B cell (primary cell): ENCODE results near the gene CLSTN2. TPM values are rescaled to one million over a fixed set of nuclear protein-coding genes. Genes with fewer than 3 reads are reported as not detected.

ENCODE experiments used
- ATAC-seq: fragments of 200-7000 bp; cut with Tn5 transposase; one replicate; pipeline ENCODE4 v1.10.0; 2021; ENCODE audit warnings: low read depth, mild to moderate bottlenecking, moderate number of reproducible peaks, moderate library complexity
- CTCF ChIA-PET: fragments of 350-600 bp; sonication (Branson Sonifier 250); formaldehyde crosslinking; loops from one replicate; lab custom pipeline; 2021; ENCODE audit warnings: antibody characterized with exemption, inconsistent platforms; lab: Charles Lee
- POLR2A ChIA-PET: fragments of 350-600 bp; sonication (Branson Sonifier 250); formaldehyde crosslinking; loops from one replicate; lab custom pipeline; 2021; ENCODE audit warnings: antibody characterized with exemption; lab: Charles Lee
- DNase-seq: peaks from one replicate; pipeline ENCODE4 v3.0.0; 2013
- H2AFZ ChIP-seq: 2 replicates; pipeline ENCODE4 v1.6.1; 2012; ENCODE audit warnings: mild to moderate bottlenecking, low read depth, low read length; ENCODE audit not compliant: insufficient read depth, poor library complexity, severe bottlenecking
- H3K27ac ChIP-seq, 2 donors: 1 replicate in 1 of 2; 2 replicates in 1 of 2; pipeline ENCODE4 v1.5.1; 2012 to 2013; ENCODE audit warnings: low read length in 2 of 2, mild to moderate bottlenecking in 2 of 2, moderate library complexity in 1 of 2
- H3K27me3 ChIP-seq, 4 experiments: fragments of 200-600 bp in 1 of 4; sonication (generic) in 1 of 4; replicated peaks in 1 of 4; 1 replicate in 2 of 4; 2 replicates in 2 of 4; pipeline versions ENCODE4 v1.6.1 to v1.7.0; 2013 to 2016; ENCODE audit warnings: low read length in 3 of 4, mild to moderate bottlenecking in 2 of 4, mixed read lengths in 1 of 4, moderate library complexity in 1 of 4; ENCODE audit not compliant: insufficient read depth in 4 of 4, control insufficient read depth in 3 of 4; ENCODE audit errors: control extremely low read depth in 1 of 4
- H3K36me3 ChIP-seq, 2 experiments: replicated peaks in 1 of 2; 1 replicate in 1 of 2; 2 replicates in 1 of 2; pipeline versions ENCODE4 v1.6.1 to v1.7.1; 2013; ENCODE audit warnings: low read length in 1 of 2; ENCODE audit not compliant: insufficient read depth in 2 of 2, control insufficient read depth in 1 of 2; ENCODE audit errors: control extremely low read depth in 1 of 2, extremely low read depth in 1 of 2
- H3K4me1 ChIP-seq, 2 donors: fragments of 200-600 bp in 1 of 2; sonication (generic) in 1 of 2; 1 replicate in 1 of 2; 2 replicates in 1 of 2; pipeline versions ENCODE4 v1.5.1 to v1.6.1; 2013 to 2017; ENCODE audit warnings: low read length in 2 of 2; ENCODE audit not compliant: control insufficient read depth in 2 of 2, insufficient read depth in 2 of 2
- H3K4me2 ChIP-seq: replicated peaks from 2 replicates; pipeline ENCODE3; 2012; ENCODE audit warnings: mild to moderate bottlenecking, low read depth, low read length; ENCODE audit not compliant: poor library complexity, severe bottlenecking
- H3K4me3 ChIP-seq, 5 experiments: fragments of 200-600 bp in 1 of 5; sonication (generic) in 1 of 5; 1 replicate in 3 of 5; 2 replicates in 2 of 5; pipeline versions ENCODE4 v1.5.1 to v1.7.0; 2011 to 2016; ENCODE audit warnings: low read length in 4 of 5, mild to moderate bottlenecking in 4 of 5, low read depth in 2 of 5, control low read depth in 1 of 5, moderate library complexity in 1 of 5; ENCODE audit not compliant: insufficient read depth in 1 of 5; ENCODE audit errors: control extremely low read depth in 1 of 5, extremely low read depth in 1 of 5
- H3K79me2 ChIP-seq: fragments of 200-600 bp; sonication (generic); one replicate; pipeline ENCODE4 v1.6.0; 2016; ENCODE audit warnings: low read length; ENCODE audit not compliant: control insufficient read depth, insufficient read depth
- H3K9ac ChIP-seq: fragments of 200-600 bp; sonication (generic); 2 replicates; pipeline ENCODE4 v1.6.1; 2017; ENCODE audit warnings: mild to moderate bottlenecking, low read length, moderate library complexity
- H3K9me3 ChIP-seq, 3 donors: one replicate each; pipeline versions ENCODE4 v1.6.1 to v1.7.1; 2013; ENCODE audit warnings: low read length in 2 of 3; ENCODE audit not compliant: control insufficient read depth in 2 of 3, insufficient read depth in 1 of 3; ENCODE audit errors: control extremely low read depth in 1 of 3
- H4K20me1 ChIP-seq: 2 replicates; pipeline ENCODE4 v1.6.0; 2012; ENCODE audit warnings: mild to moderate bottlenecking, low read length; ENCODE audit not compliant: insufficient read depth, control insufficient read depth, poor library complexity, severe bottlenecking
- H3K27ac Mint-ChIP-seq: one replicate; pipeline ENCODE4 v1.8.0; 2021; ENCODE audit warnings: mixed read lengths
- H3K27me3 Mint-ChIP-seq: one replicate; pipeline ENCODE4 v1.8.0; 2021; ENCODE audit warnings: mixed read lengths
- H3K4me1 Mint-ChIP-seq: one replicate; pipeline ENCODE4 v1.8.0; 2021; ENCODE audit warnings: mixed read lengths
- H3K4me3 Mint-ChIP-seq: one replicate; pipeline ENCODE4 v1.8.0; 2021; ENCODE audit warnings: mixed read lengths
- H3K9me3 Mint-ChIP-seq: one replicate; pipeline ENCODE4 v1.8.0; 2022; ENCODE audit warnings: mixed read lengths; ENCODE audit not compliant: insufficient read depth
- EZH2 ChIP-seq: IDR thresholded peaks from 2 replicates; pipeline ENCODE4 v1.6.1; 2012; ENCODE audit warnings: borderline replicate concordance, low read depth, mild to moderate bottlenecking, moderate library complexity, low read length; ENCODE audit not compliant: insufficient read depth, poor library complexity, severe bottlenecking
- WGBS: methylation state at CpG from one replicate; pipeline ENCODE4 v1.1.5; 2013; ENCODE audit warnings: missing lambda C conversion rate; ENCODE audit not compliant: insufficient coverage; 5-methylcytosine and 5-hydroxymethylcytosine counted together
- intact Hi-C: fragments of 100-400 bp; cut with micrococcal nuclease; formaldehyde crosslinking; loops from one replicate; pipeline ENCODE4 v1.10.0; 2022
- polyA plus RNA-seq: library from polyadenylated mRNA; depleted of rRNA; stranded (reverse); fragments of >200 nt; gene quantifications from 2 replicates; pipeline ENCODE4 v1.2.3, GENCODE V29; 2012
- total RNA-seq, 2 donors: library from RNA; stranded (reverse); fragments of 120-200 nt in 1 of 2; gene quantifications; 1 replicate in 1 of 2; 2 replicates in 1 of 2; pipeline versions ENCODE4 v1.2.3 to v1.2.4, GENCODE V29; 2013 to 2022
- TF ChIP-seq, protein P1 (sequence below): fragments of 200-600 bp; IDR thresholded peaks from one replicate; pipeline ENCODE4 v1.8.0; 2022; ENCODE audit warnings: antibody characterized with exemption, mild to moderate bottlenecking

The CLSTN2 gene
- total and polyA plus RNA-seq, 2 donors (not counting 1 experiment from before 2014, with no cell fraction given), result not detected

DNA sequence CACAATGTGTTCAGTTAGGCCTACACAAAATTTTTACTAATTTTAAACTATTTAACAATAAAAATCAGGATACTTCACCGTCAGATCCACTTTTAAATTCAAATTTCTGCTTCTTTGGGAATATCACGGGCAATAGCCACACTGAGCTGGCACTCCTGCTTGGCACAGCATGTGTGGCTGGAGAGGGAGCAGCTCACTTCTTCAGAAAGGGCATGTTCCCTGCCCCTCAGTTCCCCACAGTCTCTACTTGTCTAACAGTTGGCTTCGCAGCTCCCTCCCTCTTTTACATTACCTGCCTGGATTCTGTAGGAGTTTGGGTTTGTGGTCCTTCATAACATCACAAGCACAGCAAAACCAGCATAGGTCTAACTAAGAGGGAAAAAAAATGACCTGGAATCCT is 666.9 kb downstream of the CLSTN2 start:
- H3K9ac ChIP-seq, result no peak overlapping the region
- H2AFZ ChIP-seq, result no peak overlapping the region
- TF ChIP-seq EZH2, result no peak
- no peaks in the 10 kb centered on the region for H3K4me1 ChIP-seq
- peaks cover 0 to 2% (median 0%) of the 10 kb centered on the region in 4 experiments for H3K27me3 ChIP-seq
- no peaks in the 10 kb centered on the region for H3K36me3 ChIP-seq
- DNase-seq (no peak), ATAC-seq (no peak)
- intact Hi-C loops, result no loop called here
- H3K4me3 Mint-ChIP-seq, result no peak overlapping the region
- POLR2A ChIA-PET, result no interaction called here
- H3K9me3 Mint-ChIP-seq, result no peaks in the 10 kb centered on the region
- no peaks in the 10 kb centered on the region for H4K20me1 ChIP-seq
- no peak overlapping the region for H3K4me2 ChIP-seq
- H3K9me3 ChIP-seq, result peaks cover 0 to 6% (median 0%) of the 10 kb centered on the region in 3 donors
- no peak overlapping the region for H3K27ac ChIP-seq
- H3K4me3 ChIP-seq, result no peak overlapping the region
- H3K27me3 Mint-ChIP-seq, result peaks cover 4% of the 10 kb centered on the region
- no peaks in the 10 kb centered on the region for H3K79me2 ChIP-seq
- H3K27ac Mint-ChIP-seq, result no peak overlapping the region
- no peaks in the 10 kb centered on the region for H3K4me1 Mint-ChIP-seq
- CTCF ChIA-PET, result no interaction called here
- 100% methylated on average over 1 of the region's 3 CpGs for WGBS

DNA sequence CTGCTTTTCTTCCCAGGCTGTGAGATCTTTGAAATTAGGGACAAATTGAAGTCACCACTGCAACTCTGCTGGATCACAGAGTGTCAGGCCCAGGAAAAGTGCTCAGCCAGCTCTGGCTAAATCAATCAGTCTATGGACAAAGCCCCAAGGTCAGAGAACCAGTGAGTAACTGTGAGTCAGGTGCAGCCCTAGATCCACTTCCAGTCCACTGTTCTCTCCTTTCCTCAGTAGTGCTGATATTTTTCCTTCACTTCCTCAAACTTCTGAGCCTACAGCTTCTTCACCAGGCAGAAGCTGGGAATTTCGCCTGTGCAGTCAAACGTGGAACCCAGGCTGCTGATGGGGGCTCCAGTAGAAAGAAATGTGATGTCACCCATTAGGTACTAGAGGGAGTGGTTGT is 667.8 kb downstream of the CLSTN2 start:
- no peak for TF ChIP-seq EZH2
- TF ChIP-seq, protein P1, sequence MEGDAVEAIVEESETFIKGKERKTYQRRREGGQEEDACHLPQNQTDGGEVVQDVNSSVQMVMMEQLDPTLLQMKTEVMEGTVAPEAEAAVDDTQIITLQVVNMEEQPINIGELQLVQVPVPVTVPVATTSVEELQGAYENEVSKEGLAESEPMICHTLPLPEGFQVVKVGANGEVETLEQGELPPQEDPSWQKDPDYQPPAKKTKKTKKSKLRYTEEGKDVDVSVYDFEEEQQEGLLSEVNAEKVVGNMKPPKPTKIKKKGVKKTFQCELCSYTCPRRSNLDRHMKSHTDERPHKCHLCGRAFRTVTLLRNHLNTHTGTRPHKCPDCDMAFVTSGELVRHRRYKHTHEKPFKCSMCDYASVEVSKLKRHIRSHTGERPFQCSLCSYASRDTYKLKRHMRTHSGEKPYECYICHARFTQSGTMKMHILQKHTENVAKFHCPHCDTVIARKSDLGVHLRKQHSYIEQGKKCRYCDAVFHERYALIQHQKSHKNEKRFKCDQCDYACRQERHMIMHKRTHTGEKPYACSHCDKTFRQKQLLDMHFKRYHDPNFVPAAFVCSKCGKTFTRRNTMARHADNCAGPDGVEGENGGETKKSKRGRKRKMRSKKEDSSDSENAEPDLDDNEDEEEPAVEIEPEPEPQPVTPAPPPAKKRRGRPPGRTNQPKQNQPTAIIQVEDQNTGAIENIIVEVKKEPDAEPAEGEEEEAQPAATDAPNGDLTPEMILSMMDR, result no peak
- Histone ChIP-seq H3K27ac (no peak overlapping the region), H3K9ac (no peak overlapping the region), H2AFZ (no peak overlapping the region), H3K4me3 (no peak overlapping the region), H3K4me2 (no peak overlapping the region), H3K79me2 (no peaks in the 10 kb centered on the region), H3K36me3 (no peaks in the 10 kb centered on the region), H3K9me3 (peaks cover 0 to 6% (median 0%) of the 10 kb centered on the region in 3 donors), H3K4me1 (no peaks in the 10 kb centered on the region), H4K20me1 (no peaks in the 10 kb centered on the region), H3K27me3 (peaks cover 0 to 2% (median 0%) of the 10 kb centered on the region in 4 experiments)
- POLR2A ChIA-PET, result no interaction called here
- whole genome bisulfite sequencing, result no CpG with 5 or more reads among the region's 2 CpGs
- CTCF ChIA-PET, result no interaction called here
- intact Hi-C loops, result no loop called here
- Mint-ChIP-seq H3K9me3 (no peaks in the 10 kb centered on the region), H3K4me3 (no peak overlapping the region), H3K27me3 (peaks cover 4% of the 10 kb centered on the region), H3K27ac (no peak overlapping the region), H3K4me1 (no peaks in the 10 kb centered on the region)
- DNase-seq (no peak), ATAC-seq (no peak)
